SK-N-MC (cell line): ENCODE data around the gene TNNC2.

Source experiments
- EZH2 ChIP-seq: fragments of 200-600 bp; sonication (generic); IDR thresholded peaks from one replicate; pipeline ENCODE4 v1.6.1; 2017; ENCODE audit warnings: antibody characterized with exemption
- FOXP2 ChIP-seq: optimal IDR thresholded peaks from 2 replicates; pipeline ENCODE3; 2011; ENCODE audit warnings: mild to moderate bottlenecking, moderate library complexity; ENCODE audit not compliant: insufficient read depth; ENCODE audit errors: extremely low read length, control extremely low read depth
- POLR2AphosphoS5 ChIP-seq: IDR thresholded peaks from 2 replicates; pipeline ENCODE4 v1.6.1; 2012; ENCODE audit warnings: mild to moderate bottlenecking, low read depth, low read length, borderline replicate concordance

DNA sequence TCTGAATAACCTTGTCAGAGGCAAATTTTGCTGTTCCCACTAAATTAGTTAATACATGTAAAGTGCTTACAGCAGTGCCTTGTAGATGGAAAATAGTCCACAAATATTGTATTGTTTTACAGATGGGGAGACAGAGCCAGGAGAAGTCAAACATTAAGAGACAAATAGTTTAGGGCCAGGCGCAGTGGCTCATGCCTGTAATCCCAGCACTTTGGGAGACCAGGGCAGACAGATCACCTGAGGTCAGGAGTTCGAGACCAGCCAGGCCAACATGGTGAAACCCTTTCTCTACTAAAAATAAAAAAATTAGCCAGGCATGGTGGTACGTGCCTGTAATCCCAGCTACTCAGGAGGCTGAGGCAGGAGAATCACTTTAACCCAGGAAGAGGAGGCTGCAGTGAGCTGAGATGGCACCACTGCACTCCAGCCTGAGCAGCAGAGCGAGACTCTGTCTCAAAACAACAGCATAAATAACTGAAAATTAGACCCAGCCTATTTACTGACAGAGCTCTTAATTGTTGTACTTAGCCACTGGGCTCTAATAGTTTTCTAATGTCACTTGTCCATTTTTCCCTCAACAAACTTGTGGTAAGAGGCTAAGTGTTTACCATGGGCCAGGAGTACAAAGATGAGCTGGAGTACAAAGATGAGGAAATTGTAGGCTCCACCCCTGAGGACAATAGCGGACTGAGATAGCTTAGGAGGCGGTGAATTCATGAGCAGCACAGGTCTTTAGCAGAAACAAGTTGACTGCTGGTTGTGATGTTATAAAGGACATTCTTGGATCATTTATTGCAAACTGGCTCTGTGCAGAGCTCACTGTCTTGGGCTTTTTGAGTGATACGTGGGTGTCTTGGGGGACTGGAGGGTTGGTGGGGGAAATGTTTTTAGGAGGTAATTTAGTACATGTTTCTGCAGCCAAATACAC is 36.7 kb upstream of the TNNC2 start:
- TF ChIP-seq POLR2AphosphoS5 = no peak
- no peak for TF ChIP-seq EZH2
- no peak for TF ChIP-seq FOXP2
